GM18868 (cell line): Measurements from ENCODE around the gene RNASE12.
"Not testable (repeated sequence)": the region's sequence is repeated elsewhere in the genome, so short reads cannot be mapped to it uniquely, and the experiment has no call there.

Experiments used
- ATAC-seq: cut with Tn5 transposase; IDR thresholded peaks from one replicate; pipeline ENCODE4 v1.9.1; 2021; ENCODE audit warnings: mild to moderate bottlenecking, moderate library complexity; ENCODE audit not compliant: unreplicated experiment

Gene RNASE12, protein sequence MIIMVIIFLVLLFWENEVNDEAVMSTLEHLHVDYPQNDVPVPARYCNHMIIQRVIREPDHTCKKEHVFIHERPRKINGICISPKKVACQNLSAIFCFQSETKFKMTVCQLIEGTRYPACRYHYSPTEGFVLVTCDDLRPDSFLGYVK

DNA sequence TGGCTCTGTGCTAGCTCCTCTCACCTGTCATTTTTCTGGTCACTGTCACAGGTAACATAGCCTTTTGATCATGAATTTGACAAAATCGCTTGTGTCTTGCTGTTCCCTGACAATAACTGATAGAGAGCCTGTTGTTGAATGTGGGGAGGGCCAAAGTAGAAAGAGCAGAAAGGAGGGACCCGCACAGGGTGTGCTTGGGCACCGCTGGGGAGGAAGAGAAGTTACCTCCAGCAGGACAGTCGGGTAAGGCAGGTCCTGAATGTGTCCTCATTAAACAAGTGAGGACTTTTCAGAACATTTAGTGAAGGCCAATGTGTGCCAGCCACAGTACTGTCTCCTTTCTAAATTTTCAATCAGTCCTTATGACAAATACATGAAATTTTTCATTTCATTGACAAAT is at the start of gene RNASE12:
Gene RNASE12 (minus strand): TSS at position 142 of the 400 bp plus-strand sequence. CDS start 653 bp downstream, outside the sequence.
- ATAC-seq = no peak

DNA sequence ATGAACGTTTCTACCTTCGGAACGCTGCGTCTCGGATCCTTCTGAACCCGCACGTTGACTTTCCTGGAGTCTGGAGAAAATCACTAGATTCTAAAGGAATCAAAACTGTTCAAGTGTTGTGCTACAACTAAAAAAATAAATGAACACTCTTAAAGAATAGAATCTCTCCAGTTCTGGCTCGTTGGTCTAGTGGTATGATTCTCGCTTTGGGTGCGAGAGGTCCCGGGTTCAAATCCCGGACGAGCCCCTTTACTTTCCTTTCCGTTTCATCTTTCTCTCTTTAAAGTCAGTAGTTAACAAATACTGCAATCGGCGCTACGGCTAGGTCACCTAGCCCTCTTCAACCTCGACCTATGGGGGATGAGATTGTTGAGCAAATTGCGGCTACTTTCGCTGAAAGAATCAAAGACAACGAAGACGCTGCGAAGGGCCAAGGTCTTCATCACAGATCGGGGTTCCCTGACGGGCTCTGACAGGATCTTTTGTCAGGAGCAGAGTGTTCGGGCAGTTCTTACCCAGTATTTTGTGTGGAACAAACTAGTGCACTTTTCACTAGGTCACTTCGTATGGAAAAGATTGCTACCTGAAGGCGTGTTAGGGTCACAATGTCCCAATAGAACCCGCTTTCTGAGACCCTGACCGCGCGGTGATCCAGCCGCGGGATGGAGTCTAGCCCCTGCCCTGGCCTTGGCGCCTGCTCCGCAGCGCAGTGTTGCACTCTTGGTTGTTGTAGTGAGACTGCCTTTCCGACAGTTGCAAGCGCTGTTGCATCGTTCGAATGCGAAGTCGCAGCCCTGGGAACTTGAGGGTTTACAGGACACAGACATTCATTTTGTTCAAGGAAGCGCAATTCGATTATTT is 41.9 kb upstream of the RNASE12 start:
- peak; percentile 69 for ATAC-seq

DNA sequence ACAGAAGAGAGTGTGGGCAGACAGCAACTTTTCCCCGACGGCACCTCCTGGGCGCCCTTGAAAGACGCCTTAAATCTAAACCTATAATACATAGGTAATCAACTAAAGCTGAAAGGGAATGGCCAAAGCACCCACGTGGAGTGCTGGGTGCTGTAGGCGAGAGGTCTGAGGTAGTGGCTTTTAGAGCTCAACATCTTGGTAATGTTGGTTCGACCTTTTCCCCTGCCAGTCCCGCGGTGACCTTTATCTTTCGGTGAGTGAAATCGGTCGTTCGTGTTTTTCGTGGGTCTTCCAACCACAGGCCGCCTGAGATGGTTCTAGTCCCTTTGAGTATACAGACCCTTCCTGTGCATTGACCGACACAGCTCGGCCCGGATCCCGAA is 41.3 kb upstream of the RNASE12 start:
- ATAC-seq = peak; percentile 17

DNA sequence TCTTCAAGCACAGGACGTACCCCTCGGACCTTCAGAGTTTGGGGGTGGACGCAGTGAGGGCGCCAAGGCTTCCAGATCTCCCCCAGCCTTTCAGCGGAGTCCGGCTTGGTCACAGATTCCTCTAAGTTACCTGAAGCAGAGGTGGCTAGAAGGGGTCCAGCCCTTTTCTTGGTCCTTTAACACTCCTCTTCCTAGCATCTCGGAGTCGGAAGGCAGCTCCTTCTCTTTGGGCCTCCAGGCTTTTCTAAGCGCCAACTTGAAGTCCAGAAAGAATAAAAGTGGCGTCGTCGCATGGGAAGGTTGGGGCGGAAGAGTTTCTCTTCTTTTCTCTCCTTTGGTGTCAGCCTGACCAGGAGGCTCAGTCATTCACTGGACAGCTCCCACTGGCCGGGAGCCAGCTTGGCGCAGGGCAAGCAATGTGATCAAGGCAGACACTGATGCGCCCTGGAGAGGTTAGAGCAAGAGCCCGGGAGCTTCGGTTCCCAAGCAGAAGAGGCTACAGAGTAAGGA is 40.8 kb upstream of the RNASE12 start:
- peak; percentile 4 for ATAC-seq

DNA sequence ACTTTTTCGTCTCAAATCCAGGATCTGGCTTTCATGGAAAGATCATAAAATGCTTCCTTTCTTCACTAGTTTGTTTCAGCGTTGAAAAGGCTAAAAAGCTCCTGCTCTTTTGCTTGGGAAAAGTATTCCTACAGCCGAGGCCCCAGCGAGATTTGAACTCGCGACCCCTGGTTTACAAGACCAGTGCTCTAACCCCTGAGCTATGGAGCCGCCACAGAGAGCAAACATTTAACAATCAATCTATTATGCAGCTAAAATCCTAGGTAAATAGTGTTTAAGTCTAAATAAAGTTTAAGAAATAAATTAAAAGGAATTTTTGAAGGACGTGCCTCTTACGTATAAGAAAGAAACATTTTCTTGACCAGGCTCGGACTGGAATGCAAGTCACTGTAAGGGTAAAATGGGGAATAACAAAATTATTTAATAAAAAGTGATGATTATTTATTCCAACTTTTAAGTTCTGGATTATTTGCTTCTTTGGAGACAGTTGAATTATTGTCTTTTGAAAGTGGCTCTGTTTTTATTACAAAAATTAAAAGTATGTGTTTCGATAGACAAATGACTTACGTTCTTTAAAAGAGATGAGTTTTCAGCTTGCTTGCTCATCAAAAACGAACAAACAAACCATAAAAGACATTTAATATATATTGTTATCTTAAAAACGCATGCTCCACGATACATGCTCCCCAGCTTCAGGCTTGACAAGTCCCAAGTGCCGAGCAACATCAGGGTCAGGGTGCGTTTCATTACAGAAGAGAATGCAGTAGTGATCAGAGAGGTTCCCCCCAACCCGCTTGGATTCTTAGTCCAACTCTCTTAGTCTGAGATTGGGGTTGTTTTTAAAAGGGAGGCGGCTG is 40.1 kb upstream of the RNASE12 start:
- no peak for ATAC-seq

DNA sequence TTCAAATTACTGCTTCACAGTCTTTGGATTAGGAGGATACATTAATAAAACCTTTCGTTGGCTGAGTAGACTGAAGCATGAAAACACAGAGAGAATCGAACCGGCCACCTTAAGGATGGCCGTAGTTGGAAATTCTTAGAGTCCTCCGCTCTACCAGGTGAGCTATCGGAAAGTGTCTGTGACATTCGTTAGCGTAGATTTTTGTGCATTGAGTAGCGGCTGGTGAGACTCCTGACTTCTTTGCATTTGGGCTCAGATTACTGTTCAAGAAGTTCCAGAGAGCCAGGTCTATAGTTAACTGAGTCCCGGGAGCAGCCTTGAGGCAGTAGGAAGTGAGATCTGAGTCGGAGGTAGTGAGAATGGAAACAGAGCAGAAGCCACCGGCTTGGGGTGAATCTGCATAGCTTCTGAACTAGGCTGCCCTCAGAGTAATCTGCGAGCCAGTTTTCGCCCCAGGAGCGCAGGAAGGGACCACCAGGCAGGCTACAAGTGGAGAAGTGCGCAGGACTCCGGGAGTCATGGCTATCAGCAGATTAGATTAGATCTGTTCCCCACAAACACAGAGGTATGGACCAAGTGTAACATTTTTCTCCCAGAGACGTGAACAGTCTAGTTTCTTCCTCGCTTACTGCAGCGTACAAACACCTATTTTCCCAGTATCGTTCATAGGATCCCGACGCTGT is 39.3 kb upstream of the RNASE12 start:
- no peak for ATAC-seq

DNA sequence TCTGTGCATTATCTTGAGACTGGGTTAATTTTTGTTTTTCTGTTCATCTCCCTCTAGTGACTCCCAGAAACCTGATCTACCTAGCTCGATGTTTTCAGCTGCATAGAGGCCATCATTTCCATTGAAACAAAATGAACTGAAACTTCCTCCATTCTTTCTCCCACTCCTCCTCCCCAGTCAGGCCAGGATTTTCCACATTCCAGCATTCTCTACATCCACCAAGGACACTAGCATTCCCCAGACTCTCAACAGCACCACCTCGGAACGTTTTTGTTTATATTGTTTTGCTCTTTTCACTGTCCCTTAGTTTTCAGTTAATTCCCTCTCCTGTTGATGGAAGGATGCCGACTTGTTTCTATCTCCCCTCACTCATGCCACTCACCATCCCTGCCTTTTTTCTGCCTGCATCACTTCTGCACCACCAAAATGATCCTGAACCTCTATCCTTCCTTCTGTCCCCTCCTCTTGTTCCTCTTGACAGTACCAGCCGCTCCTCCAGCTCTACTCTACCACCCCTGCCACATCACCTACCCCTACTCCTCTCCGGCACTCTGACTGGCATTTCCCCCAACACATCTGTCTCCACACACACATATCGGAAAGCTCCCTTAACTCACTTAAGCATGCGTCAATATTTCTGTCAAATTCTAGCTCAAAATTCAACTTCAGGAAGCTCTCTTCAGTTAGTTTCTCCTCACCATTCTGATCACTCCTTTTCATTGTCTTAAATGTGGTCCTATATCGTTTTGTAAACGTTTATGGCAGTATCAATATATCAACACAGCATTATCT is 37.1 kb upstream of the RNASE12 start:
- ATAC-seq = no peak

DNA sequence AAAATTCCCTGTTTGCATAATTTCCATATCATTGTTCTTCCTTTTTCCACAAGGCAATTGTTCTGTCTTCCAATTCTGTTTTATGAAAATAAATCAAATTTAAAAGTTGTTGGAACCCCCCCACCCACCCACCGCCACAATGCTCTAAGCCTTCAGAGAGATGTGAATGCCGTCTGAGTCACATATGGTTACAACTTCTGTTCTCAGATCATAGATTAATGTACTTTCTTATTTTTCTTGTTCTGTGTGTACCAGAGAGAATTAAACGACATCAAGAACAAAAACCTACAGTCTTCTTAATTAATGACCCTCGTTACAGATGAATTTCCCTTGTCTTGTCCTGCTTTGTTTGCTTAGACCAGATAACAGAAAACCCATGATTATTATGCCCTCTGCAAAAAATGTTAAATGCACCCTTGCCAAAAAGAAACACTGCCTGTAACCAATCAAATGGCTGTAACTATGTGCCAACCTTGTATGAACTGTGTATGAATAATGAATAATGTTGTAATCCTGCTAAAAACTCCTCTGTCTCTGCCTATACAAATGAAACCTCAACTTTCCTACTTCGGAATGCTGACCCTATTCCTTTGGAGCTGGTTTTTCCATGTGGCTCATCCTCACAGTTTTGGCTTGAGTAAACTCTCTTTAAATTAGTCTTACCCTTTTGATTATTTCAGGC is 36.3 kb upstream of the RNASE12 start:
- ATAC-seq = no peak

DNA sequence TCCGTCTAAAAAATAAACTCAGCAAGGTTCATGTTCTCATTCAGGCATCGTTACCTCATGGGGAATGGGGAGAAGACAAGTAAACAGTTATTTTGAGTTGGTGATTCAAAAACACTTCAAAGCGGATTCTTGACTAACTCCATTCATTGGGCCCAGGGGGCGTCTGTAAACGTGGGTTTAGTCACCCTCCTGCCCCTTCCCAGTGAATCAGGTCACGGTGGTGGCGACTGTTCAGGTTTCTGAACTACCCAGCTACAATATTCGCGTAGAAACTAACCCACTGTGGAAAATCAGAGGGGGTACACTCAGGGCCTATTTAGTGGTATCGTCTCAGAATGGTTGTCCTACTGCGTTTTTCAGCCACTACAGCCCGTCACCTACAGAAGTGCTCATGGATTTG is 35.1 kb upstream of the RNASE12 start:
- no peak for ATAC-seq

DNA sequence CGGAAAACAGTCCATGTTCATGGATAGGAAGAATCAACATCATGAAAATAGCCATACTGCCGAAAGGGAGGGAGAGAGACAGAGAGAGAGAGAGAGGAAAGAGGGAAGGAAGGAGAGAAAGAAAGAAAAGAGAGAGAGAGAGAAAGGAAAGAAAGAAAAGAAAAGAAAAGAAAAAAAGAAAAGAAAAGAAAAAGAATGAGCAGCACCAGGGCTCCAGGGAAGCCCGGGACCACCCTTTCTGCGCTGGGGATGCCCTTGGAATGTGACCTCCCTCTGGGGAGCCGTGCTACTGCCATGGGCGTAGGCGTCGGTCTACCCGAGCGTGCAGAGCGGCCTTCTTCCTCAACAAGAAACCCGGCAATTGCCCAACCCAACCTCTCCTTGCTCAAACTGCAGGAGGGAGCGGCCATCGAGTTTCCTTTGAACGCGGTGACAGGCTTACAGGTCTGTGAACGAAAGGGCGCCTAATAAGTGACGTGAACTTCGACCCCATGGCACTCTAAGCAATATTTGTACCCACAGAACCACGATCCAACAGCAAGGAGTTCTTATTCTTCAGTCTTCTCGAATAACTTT is 33.4 kb upstream of the RNASE12 start:
- peak; percentile 33 for ATAC-seq

DNA sequence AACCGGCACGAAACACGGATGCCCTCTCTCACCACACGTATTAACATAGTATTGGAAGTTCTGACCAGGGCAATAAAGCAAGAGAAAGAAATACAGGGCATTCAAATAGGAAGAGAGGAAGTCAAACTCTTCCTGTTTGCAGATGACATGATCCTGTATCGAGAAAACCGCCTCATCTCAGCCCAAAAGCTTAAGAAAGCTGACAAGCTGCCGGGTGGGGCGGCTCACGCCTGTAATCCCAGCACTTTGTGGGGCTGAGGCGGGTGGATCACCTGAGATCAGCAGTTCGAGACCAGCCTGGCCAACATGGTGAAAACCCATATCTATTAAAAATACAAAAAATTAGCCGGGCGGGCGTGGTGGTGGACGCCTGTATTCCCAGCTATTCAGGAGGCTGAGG is 32.6 kb upstream of the RNASE12 start:
- no peak for ATAC-seq

DNA sequence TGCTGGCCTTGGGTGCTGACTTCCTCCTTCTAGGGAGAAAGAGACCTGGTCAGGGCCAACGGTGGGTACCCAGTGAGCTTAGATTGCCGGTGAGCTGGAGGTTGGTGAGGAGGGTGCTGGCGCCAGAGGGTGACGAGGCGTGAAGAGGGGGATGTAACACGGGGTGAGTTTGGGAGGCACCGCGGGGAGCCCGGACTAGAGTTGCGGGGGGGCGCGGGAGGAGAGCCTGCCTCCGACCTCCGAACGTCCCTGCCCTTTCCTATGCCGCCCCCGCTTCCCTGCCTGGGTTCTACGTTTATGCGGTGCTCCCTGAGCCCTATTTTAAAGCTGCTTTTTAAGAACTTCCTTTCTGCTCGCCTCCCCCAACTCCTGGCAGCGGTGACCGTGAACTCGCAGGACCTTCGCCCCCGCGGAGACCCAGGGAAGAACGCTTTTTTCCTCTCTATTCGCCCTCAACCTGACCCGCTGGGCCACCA is 31.7 kb upstream of the RNASE12 start:
- ATAC-seq = no peak

DNA sequence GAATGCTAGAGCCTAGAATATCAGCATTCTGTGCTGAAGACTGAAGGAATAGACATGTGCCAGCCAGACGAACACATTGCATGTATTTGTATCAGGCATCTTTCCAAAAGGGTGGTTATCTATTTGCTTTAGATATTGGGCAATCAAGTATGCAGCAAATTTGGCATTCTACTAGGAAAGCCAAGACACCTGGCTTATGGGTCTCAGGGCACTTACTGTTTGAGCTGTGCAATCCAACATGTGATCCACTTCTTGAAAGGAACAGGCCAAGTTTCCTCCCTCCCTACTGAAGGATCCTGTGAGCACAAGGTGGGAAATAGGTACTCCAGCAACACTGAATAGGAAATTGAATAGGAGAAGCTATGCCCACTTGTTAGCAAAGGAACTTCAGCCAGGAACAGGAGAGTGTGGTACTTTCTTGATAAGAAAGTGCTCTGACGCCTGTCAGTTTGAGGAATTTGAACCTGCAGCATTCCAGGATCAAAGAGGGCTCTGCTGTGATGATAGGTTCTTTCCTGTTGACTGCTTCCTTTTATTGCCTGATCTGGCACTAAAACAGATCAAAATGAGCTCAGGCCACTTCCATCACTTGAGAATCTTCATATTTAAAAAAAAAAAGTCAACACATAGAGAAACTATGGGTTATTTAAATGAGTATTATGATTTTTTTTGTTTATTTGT is 29.8 kb upstream of the RNASE12 start:
- no peak for ATAC-seq

DNA sequence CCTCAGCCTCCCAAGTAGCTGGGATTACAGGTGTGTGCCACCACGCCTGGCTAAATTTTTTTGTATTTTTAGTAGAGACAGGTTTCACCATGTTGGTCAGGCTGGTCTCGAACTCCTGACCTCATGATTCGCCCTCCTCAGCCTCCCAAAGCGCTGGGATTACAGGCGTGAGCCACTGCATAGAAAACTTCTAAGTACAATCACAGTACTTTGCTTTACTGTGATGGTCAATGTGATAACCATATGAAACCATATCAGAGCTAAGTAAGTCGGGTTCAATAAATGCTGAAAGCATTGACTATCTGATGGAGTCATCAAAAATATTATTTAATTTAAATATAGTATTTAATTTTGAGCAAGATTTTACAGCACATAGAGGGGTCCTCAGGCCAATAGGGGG is 28.5 kb upstream of the RNASE12 start:
- ATAC-seq = not testable (repeated sequence)

DNA sequence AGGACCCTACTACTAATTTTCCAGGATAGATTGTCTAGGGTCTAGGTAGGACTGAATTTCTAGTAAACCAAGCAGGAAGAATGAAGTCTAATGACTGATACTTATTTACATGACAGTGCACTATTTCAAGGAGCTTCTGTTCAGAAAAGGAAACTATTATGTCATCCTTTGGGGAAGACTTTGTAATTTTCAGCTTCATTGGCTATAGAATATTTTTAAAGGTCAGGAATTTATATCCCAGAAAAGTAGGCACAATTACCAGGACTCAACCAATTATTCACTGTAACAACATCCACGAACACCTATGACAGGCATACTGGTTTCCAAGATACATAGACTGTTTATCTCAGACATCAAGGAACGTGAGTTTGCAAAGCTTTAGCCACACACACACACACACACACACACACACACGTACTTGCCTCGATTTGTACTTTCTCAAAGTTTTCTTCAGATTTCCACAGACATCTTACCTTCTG is 27.1 kb upstream of the RNASE12 start:
- no peak for ATAC-seq

DNA sequence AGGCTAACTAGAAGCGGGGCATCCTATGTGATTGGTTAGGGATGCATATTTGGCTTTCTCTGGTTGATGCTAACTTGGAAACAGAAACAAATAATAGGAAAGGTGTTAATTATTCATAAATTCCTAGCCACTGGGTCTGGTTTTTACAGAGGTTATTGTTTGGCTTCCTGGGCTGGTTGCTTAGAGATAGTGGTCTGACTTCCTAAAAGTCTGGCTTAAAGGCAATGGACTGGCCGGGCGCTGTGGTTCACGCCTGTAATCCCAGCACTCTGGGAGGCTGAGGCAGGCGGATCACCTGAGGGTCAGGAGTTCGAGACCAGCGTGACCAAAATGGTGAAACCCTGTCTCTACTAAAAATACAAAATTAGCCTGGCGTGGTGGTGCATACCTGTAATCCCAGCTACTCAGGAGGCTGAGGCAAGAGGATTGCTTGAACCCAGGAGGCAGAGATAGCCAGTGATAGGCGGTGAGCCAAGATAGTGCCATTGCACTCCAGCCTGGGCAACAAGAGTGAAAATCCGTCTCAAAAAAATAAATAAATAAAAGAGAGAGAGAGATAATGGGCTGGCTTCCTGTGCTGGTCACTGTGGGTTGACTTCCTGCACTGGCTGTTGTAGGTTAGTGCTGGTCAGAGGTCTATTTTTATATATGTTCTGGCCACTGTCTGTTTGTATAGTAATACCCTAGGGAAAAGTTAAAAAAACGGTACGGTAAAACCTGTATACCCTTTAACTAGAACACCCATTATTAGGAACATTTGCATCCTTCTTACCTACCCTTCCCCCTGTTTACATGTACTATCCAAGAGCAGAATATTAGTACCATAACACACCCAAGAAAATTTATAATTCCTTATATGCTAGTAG is 26.2 kb upstream of the RNASE12 start:
- ATAC-seq = no peak

DNA sequence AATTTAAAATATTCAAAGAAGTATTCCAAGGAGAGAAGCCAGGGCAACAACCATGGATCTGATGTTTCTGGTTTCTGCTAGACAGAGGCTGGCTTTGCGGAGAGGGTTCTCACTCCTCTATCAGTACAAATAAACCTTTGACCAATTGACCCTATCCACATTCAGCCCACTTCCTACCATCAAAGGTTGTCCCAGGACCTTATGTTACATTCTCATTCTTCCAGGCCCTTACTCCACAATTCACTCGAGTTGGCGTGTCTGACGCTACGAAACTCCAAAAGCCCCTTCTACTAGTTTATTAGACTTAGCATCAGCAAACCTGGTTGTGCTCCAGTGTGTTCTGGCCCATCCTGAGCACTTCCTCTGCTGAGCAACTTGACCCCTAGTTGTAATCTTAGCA is 24.8 kb upstream of the RNASE12 start:
- ATAC-seq = no peak
